ENCODE results near the gene FGFR2. TPM values are rescaled to one million over a fixed set of nuclear protein-coding genes. Genes with fewer than 3 reads are reported as not detected.

FGFR2 gene
- total and polyA plus RNA-seq, 2 donors (not counting 3 experiments of a cell fraction or from before 2014, with no cell fraction given), result 0.06 TPM; not detected in 1

- FAIRE-seq, result no peak
- Histone ChIP-seq H3K9me3 (replicated peaks; ENCODE audit: control insufficient read depth, insufficient read depth, low read length) (no peaks in the 10 kb centered on the region), H3K4me3 (replicated peaks in 1 of 3; ENCODE audit: insufficient read depth in 1 of 3, low read depth in 1 of 3, low read length in 3 of 3) (no peak overlapping the region), H3K36me3 (ENCODE audit: control insufficient read depth in 2 of 2, extremely low read depth in 1 of 2, insufficient read depth in 2 of 2, low read length in 2 of 2) (no peaks in the 10 kb centered on the region), H2AFZ (ENCODE audit: low read depth, low read length) (no peak overlapping the region), H4K20me1 (replicated peaks; ENCODE audit: control insufficient read depth, extremely low read depth, insufficient read depth, low read length) (no peaks in the 10 kb centered on the region), H3K4me2 (ENCODE audit: insufficient read depth, low read length) (no peak overlapping the region), H3K27ac (ENCODE audit: insufficient read depth, low read depth, low read length) (no peak overlapping the region), H3K79me2 (ENCODE audit: control insufficient read depth, insufficient read depth, low read length) (no peaks in the 10 kb centered on the region), H3K9me1 (replicated peaks; ENCODE audit: control insufficient read depth, extremely low read depth, insufficient read depth, low read length) (no peaks in the 10 kb centered on the region), H3K27me3 (ENCODE audit: control insufficient read depth in 2 of 2, insufficient read depth in 2 of 2, low read length in 2 of 2) (no peaks in the 10 kb centered on the region), H3K9ac (replicated peaks; ENCODE audit: extremely low read depth, insufficient read depth, low read length) (no peak overlapping the region), H3K4me1 (ENCODE audit: control insufficient read depth, extremely low read depth, insufficient read depth, low read length) (no peaks in the 10 kb centered on the region)
- dilution Hi-C loops (cut with MboI; ENCODE audit: extremely low pct_ligation_motif_present, low sequenced_read_pairs), result no loop called here
- ChIA-PET CTCF (interaction anchor here (0.5 kb wide), 1 partner anchor 209 kb away, joined by 3 read pairs; no protein-coding TSS in a partner anchor), POLR2A (no interaction called here)
- BruUV-seq (replicated peaks), result no TSS peak
- no peak for DNase-seq (ENCODE audit: low read depth, low spot score)
- intact Hi-C loops (cut with micrococcal nuclease), result no loop called here
- TF ChIP-seq MYC (IDR thresholded peaks at IDR 0.05; ENCODE audit: low read depth, low read length) (no peak), CTCF (IDR thresholded peaks at IDR 0.05; ENCODE audit: extremely low read depth in 1 of 2, insufficient read depth in 1 of 2, low read depth in 1 of 2, low read length in 2 of 2) (no peak), EZH2 (IDR thresholded peaks at IDR 0.05; ENCODE audit: borderline replicate concordance, low read depth, low read length, severe bottlenecking) (no peak), GATA2 (IDR thresholded peaks at IDR 0.05; ENCODE audit: insufficient read depth, insufficient read length, low read depth, low read length) (no peak), FOS (IDR thresholded peaks at IDR 0.05; ENCODE audit: borderline replicate concordance, insufficient read depth, low read length) (no peak), MAX (IDR thresholded peaks at IDR 0.05; ENCODE audit: insufficient read depth, insufficient read length) (no peak), POLR2AphosphoS5 (IDR thresholded peaks at IDR 0.05; ENCODE audit: insufficient read depth, low read depth, low read length) (no peak), POLR2A (IDR thresholded peaks at IDR 0.05; ENCODE audit: low read depth, low read length) (no peak), JUN (IDR thresholded peaks at IDR 0.05; ENCODE audit: borderline replicate concordance, insufficient read depth, insufficient read length, low read depth) (no peak)
These were observed 149.3 kb downstream of the FGFR2 start for GRCh38 chr10:121448766-121449421.
